H1 (cell line): Measurements from ENCODE around the gene GHRL. TPM values are rescaled to one million over a fixed set of nuclear protein-coding genes. Genes with fewer than 3 reads are reported as not detected.

Experiments
- BCL11A ChIP-seq, 2 experiments: IDR thresholded peaks; one replicate each; pipeline ENCODE4 v1.6.1; 2011; ENCODE audit warnings: low read depth in 2 of 2, low read length in 2 of 2, mild to moderate bottlenecking in 2 of 2
- CBX5 ChIP-seq: fragments of 300-800, 300-1000 bp; sonication (generic); IDR thresholded peaks from 2 replicates; pipeline ENCODE4 v1.7.1; 2016; ENCODE audit warnings: antibody characterized with exemption, low read length, low read depth
- CEBPB ChIP-seq: IDR thresholded peaks from 2 replicates; pipeline ENCODE4 v1.6.1; 2012; ENCODE audit warnings: low read depth, low read length
- CHD2 ChIP-seq: IDR thresholded peaks from 2 replicates; pipeline ENCODE4 v1.6.1; 2012; ENCODE audit warnings: low read length, improper control_type of control experiment
- EGR1 ChIP-seq: IDR thresholded peaks from 2 replicates; pipeline ENCODE4 v1.6.1; 2011; ENCODE audit warnings: low read depth, low read length, borderline replicate concordance
- KDM1A ChIP-seq: fragments of 200-600, 300-600 bp; sonication (generic); IDR thresholded peaks from 2 replicates; pipeline ENCODE4 v1.7.1; 2016; ENCODE audit warnings: mild to moderate bottlenecking, low read length, borderline replicate concordance
- KDM5A ChIP-seq: fragments of 200-600 bp; IDR thresholded peaks from 2 replicates; pipeline ENCODE4 v1.7.1; 2012; ENCODE audit warnings: mild to moderate bottlenecking, low read length, inconsistent platforms, mixed read lengths
- PHF8 ChIP-seq: fragments of 200-600 bp; sonication (generic); conservative IDR thresholded peaks from 2 replicates; pipeline ENCODE4 v1.7.1; 2012; ENCODE audit warnings: low read depth, mild to moderate bottlenecking, inconsistent platforms, low read length, moderate library complexity
- POLR2A ChIP-seq, 2 experiments: IDR thresholded peaks; 1 replicate in 1 of 2; 2 replicates in 1 of 2; pipeline ENCODE4 v1.6.1; 2011; ENCODE audit warnings: low read depth in 2 of 2, low read length in 2 of 2, mild to moderate bottlenecking in 2 of 2; ENCODE audit errors: control extremely low read depth in 1 of 2
- POLR2AphosphoS5 ChIP-seq: IDR thresholded peaks from 2 replicates; pipeline ENCODE4 v1.6.1; 2011; ENCODE audit warnings: low read depth, low read length
- RNF2 ChIP-seq: fragments of 200-900, 300-1000 bp; sonication (generic); IDR thresholded peaks from 2 replicates; pipeline ENCODE4 v1.7.1; 2016; ENCODE audit warnings: borderline replicate concordance, low read depth, mild to moderate bottlenecking, antibody characterized with exemption, low read length; ENCODE audit not compliant: poor library complexity, severe bottlenecking; ENCODE audit errors: missing control alignments
- RXRA ChIP-seq: IDR thresholded peaks from 2 replicates; pipeline ENCODE4 v1.6.1; 2011; ENCODE audit warnings: low read depth, mild to moderate bottlenecking, low read length, moderate library complexity; ENCODE audit not compliant: insufficient read depth
- SIN3A ChIP-seq, 2 experiments: IDR thresholded peaks in 1 of 2; conservative IDR thresholded peaks in 1 of 2; 2 replicates each; pipeline ENCODE4 v1.6.1; 2011 to 2012; ENCODE audit warnings: low read length in 2 of 2, improper control_type of control experiment in 1 of 2, low read depth in 1 of 2, mild to moderate bottlenecking in 1 of 2
- TAF7 ChIP-seq: optimal IDR thresholded peaks from 2 replicates; pipeline ENCODE3; 2011; ENCODE audit warnings: low read depth, mild to moderate bottlenecking, inconsistent platforms, low read length, moderate library complexity, borderline replicate concordance
- ZNF274 ChIP-seq: IDR thresholded peaks from 2 replicates; pipeline ENCODE4 v1.7.0; 2012; ENCODE audit warnings: low read length, borderline replicate concordance; ENCODE audit errors: extremely low read depth
- polyA plus RNA-seq, 7 experiments: library from polyadenylated mRNA; depleted of rRNA in 3 of 7; stranded (reverse) in 5 of 7; unstranded in 2 of 7; fragments of >200 nt in 5 of 7; fragments of 200-250 nt in 2 of 7; gene quantifications; 1 replicate in 5 of 7; 2 replicates in 1 of 7; 4 replicates in 1 of 7; pipeline versions ENCODE4 v1.2.1 to v1.2.3, GENCODE V29; 2011 to 2013; ENCODE audit warnings: missing spikeins in 2 of 7, mixed read lengths in 2 of 7
- total RNA-seq: library from RNA; stranded (reverse); fragmentation: NEBNext Ultra II Directional; extraction: Animal tissue kit (Norgen Biotek cat#: 25700); gene quantifications from 2 replicates; pipeline ENCODE4 v1.2.1, GENCODE V29; 2021
- TF ChIP-seq, protein P1 (sequence below): IDR thresholded peaks from 2 replicates; pipeline ENCODE4 v1.6.1; 2011; ENCODE audit warnings: low read length, improper control_type of control experiment
- TF ChIP-seq, protein P2 (sequence below): IDR thresholded peaks from 2 replicates; pipeline ENCODE4 v1.6.1; 2012; ENCODE audit warnings: low read length, inconsistent platforms
- TF ChIP-seq, protein P3 (sequence below), 3 experiments: IDR thresholded peaks; 1 replicate in 2 of 3; 2 replicates in 1 of 3; pipeline versions ENCODE4 v1.5.1 to v1.6.1; 2011; ENCODE audit warnings: low read length in 3 of 3, mild to moderate bottlenecking in 3 of 3, inconsistent platforms in 2 of 3, low read depth in 1 of 3, moderate library complexity in 1 of 3; ENCODE audit not compliant: insufficient read depth in 1 of 3; ENCODE audit errors: control extremely low read depth in 1 of 3

Gene GHRL
- total and polyA plus RNA-seq, 2 of the 8 experiments (the other 6 are each of a cell fraction or from before 2014, with no cell fraction given), result 0.32 to 0.35 TPM

DNA sequence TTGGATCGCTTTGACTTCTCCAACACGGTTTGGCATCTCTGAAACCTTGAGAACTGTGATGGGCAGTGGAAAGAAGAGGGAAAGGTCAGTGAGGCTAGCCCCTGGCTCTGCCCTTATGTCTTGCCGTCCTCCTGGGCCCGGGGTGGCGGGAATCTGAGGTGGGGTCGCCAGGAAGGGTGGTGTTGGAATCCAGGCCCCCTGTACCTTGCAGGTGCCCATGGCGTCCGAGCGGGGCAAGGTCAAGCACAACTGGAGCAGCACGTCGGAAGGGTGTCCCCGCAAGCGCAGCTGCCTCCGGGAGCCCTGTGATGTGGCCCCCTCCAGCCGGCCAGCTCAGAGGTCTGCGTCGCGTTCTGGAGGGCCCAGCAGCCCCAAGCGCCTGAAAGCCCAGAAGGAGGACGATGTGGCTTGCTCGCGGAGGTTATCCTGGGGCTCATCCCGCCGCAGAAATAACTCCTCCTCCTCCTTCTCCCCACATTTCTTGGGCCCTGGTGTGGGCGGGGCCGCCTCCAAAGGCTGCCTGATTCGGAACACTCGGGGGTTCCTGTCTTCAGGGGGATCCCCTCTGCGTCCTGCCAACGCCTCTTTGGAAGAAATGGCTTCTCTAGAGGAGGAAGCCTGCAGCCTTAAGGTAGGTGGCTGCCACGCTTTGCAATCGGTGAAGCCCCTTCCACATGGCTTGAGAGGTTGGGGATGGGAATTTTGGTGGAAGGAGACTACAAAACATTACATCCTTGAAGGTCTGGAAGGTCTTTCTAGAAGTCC is 43.6 kb downstream of the GHRL start (continued):
- TF ChIP-seq CBX5, result no peak
- TF ChIP-seq, protein P1, sequence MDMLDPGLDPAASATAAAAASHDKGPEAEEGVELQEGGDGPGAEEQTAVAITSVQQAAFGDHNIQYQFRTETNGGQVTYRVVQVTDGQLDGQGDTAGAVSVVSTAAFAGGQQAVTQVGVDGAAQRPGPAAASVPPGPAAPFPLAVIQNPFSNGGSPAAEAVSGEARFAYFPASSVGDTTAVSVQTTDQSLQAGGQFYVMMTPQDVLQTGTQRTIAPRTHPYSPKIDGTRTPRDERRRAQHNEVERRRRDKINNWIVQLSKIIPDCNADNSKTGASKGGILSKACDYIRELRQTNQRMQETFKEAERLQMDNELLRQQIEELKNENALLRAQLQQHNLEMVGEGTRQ, result no peak
- TF ChIP-seq RXRA, result no peak
- peak in 1 of 2 experiments; percentile 66; a peak in 1 of 3 replicates for TF ChIP-seq POLR2A (IDR thresholded peaks at IDR 0.05; ENCODE audit: control extremely low read depth in 1 of 2, low read depth in 2 of 2, low read length in 2 of 2)
- TF ChIP-seq EGR1, result no peak
- no peak for TF ChIP-seq KDM5A
- no peak for TF ChIP-seq ZNF274
- TF ChIP-seq BCL11A (IDR thresholded peaks at IDR 0.05; ENCODE audit: low read depth in 2 of 2, low read length in 2 of 2), result no peak
- peak; percentile 49; the same call in 1 of the 2 replicates for TF ChIP-seq POLR2AphosphoS5
- TF ChIP-seq PHF8, result peak; percentile 5; the same call in 1 of the 2 replicates
- no peak for TF ChIP-seq CHD2
- TF ChIP-seq CEBPB, result no peak
- TF ChIP-seq, protein P2, sequence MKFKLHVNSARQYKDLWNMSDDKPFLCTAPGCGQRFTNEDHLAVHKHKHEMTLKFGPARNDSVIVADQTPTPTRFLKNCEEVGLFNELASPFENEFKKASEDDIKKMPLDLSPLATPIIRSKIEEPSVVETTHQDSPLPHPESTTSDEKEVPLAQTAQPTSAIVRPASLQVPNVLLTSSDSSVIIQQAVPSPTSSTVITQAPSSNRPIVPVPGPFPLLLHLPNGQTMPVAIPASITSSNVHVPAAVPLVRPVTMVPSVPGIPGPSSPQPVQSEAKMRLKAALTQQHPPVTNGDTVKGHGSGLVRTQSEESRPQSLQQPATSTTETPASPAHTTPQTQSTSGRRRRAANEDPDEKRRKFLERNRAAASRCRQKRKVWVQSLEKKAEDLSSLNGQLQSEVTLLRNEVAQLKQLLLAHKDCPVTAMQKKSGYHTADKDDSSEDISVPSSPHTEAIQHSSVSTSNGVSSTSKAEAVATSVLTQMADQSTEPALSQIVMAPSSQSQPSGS, result no peak
- TF ChIP-seq RNF2, result peak; percentile 30
- no peak for TF ChIP-seq KDM1A
- TF ChIP-seq, protein P3, sequence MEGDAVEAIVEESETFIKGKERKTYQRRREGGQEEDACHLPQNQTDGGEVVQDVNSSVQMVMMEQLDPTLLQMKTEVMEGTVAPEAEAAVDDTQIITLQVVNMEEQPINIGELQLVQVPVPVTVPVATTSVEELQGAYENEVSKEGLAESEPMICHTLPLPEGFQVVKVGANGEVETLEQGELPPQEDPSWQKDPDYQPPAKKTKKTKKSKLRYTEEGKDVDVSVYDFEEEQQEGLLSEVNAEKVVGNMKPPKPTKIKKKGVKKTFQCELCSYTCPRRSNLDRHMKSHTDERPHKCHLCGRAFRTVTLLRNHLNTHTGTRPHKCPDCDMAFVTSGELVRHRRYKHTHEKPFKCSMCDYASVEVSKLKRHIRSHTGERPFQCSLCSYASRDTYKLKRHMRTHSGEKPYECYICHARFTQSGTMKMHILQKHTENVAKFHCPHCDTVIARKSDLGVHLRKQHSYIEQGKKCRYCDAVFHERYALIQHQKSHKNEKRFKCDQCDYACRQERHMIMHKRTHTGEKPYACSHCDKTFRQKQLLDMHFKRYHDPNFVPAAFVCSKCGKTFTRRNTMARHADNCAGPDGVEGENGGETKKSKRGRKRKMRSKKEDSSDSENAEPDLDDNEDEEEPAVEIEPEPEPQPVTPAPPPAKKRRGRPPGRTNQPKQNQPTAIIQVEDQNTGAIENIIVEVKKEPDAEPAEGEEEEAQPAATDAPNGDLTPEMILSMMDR (IDR thresholded peaks at IDR 0.05; ENCODE audit: control extremely low read depth in 1 of 3, insufficient read depth in 1 of 3, low read depth in 1 of 3, low read length in 3 of 3), result no peak
- TF ChIP-seq TAF7, result no peak
- TF ChIP-seq SIN3A (conservative IDR thresholded peaks at IDR 0.05 in 1 of 2, IDR thresholded peaks at IDR 0.05 in 1 of 2; ENCODE audit: low read depth in 1 of 2, low read length in 2 of 2), result peak in 1 of 2 experiments; percentile 29; a peak in 1 of 4 replicates
